HG03460 (cell line): Measurements from ENCODE around the gene ASIC3.

Experiments
- ATAC-seq: cut with Tn5 transposase; IDR thresholded peaks from one replicate; pipeline ENCODE4 v1.9.1; 2021; ENCODE audit not compliant: unreplicated experiment

ASIC3 gene

GRCh38 chr7:151069841-151070573 is 21.7 kb downstream of the ASIC3 start:
- no peak for ATAC-seq

- no peak for ATAC-seq
Measured at GRCh38 chr7:151070574-151070960, 22.2 kb downstream of the ASIC3 start.

- ATAC-seq: no peak
Measured at GRCh38 chr7:151071032-151071866, 22.9 kb downstream of the ASIC3 start.

GRCh38 chr7:151073990-151074389 is 25.7 kb downstream of the ASIC3 start:
- ATAC-seq: no peak

GRCh38 chr7:151074817-151075661 is 26.7 kb downstream of the ASIC3 start:
- ATAC-seq: no peak

GRCh38 chr7:151075662-151075971 is 27.3 kb downstream of the ASIC3 start:
- no peak for ATAC-seq

GRCh38 chr7:151075978-151076426 is 27.7 kb downstream of the ASIC3 start:
- ATAC-seq: no peak

GRCh38 chr7:151076863-151077704 is 28.8 kb downstream of the ASIC3 start:
- ATAC-seq: no peak

- no peak for ATAC-seq
Measured at GRCh38 chr7:151077705-151078232, 29.4 kb downstream of the ASIC3 start.

- no peak for ATAC-seq
Measured at GRCh38 chr7:151078233-151079040, 30.1 kb downstream of the ASIC3 start.

- no peak for ATAC-seq
Measured at GRCh38 chr7:151079199-151079910, 31.0 kb downstream of the ASIC3 start.

GRCh38 chr7:151080067-151080521 is 31.8 kb downstream of the ASIC3 start:
- ATAC-seq: peak; percentile 4

GRCh38 chr7:151080522-151081169 is 32.3 kb downstream of the ASIC3 start, which contains the start of gene FASTK:
FASTK (minus strand) TSS chr7:151080809; CDS start chr7:151080766, 43 bp downstream.
- peak; percentile 73 for ATAC-seq

GRCh38 chr7:151081170-151082101 is 33.1 kb downstream of the ASIC3 start:
- ATAC-seq: peak; percentile 1

GRCh38 chr7:151082141-151083070 is 34.1 kb downstream of the ASIC3 start:
- no peak for ATAC-seq
